Ramos (cell line): ENCODE results near the gene MAPK4.
"Not testable (repeated sequence)": the region's sequence is repeated elsewhere in the genome, so short reads cannot be mapped to it uniquely, and the experiment has no call there.

Experiments used
- in situ Hi-C: fragments of 300-500 bp; cut with MboI; formaldehyde crosslinking; loops from one replicate; pipeline ENCODE4 v1.14.3; 2022; ENCODE audit warnings: low sequenced_read_pairs; ENCODE audit not compliant: unreplicated experiment

The MAPK4 gene

GRCh38 chr18:50559752-50560680 lies at the start of gene MAPK4:
Gene MAPK4, plus strand, starts transcription at chr18:50560087. Its CDS starts 103,872 bp downstream, at chr18:50663959.
- in situ Hi-C loops: no loop called here

GRCh38 chr18:50517277-50517676 lies 42.6 kb upstream of the MAPK4 start:
- in situ Hi-C loops: not testable (repeated sequence)

GRCh38 chr18:50518787-50519546 lies 40.9 kb upstream of the MAPK4 start:
- in situ Hi-C loops: no loop called here

- in situ Hi-C loops: no loop called here
Measured at GRCh38 chr18:50523165-50523564, 36.7 kb upstream of the MAPK4 start.

- in situ Hi-C loops: no loop called here
Measured at GRCh38 chr18:50527636-50528307, 32.1 kb upstream of the MAPK4 start.

GRCh38 chr18:50528806-50529205 lies 31.1 kb upstream of the MAPK4 start:
- in situ Hi-C loops: no loop called here

- in situ Hi-C loops: not testable (repeated sequence)
Measured at GRCh38 chr18:50533822-50534221, 26.1 kb upstream of the MAPK4 start.

- in situ Hi-C loops: not testable (repeated sequence)
Measured at GRCh38 chr18:50544476-50544875, 15.4 kb upstream of the MAPK4 start.

GRCh38 chr18:50545936-50546335 lies 14.0 kb upstream of the MAPK4 start:
- in situ Hi-C loops: no loop called here

- in situ Hi-C loops: no loop called here
Measured at GRCh38 chr18:50548160-50548559, 11.7 kb upstream of the MAPK4 start.

- in situ Hi-C loops: not testable (repeated sequence)
Measured at GRCh38 chr18:50551651-50552050, 8.2 kb upstream of the MAPK4 start.

GRCh38 chr18:50558157-50558556 lies 1.7 kb upstream of the MAPK4 start:
- in situ Hi-C loops: no loop called here

GRCh38 chr18:50558948-50559751 lies 737 bp upstream of the MAPK4 start:
- in situ Hi-C loops: no loop called here

- in situ Hi-C loops: no loop called here
Measured at GRCh38 chr18:50560681-50561629, 1.1 kb downstream of the MAPK4 start.

- in situ Hi-C loops: not testable (repeated sequence)
Measured at GRCh38 chr18:50562258-50562657, 2.4 kb downstream of the MAPK4 start.

- in situ Hi-C loops: no loop called here
Measured at GRCh38 chr18:50562686-50563085, 2.8 kb downstream of the MAPK4 start.

- in situ Hi-C loops: no loop called here
Measured at GRCh38 chr18:50563376-50563775, 3.5 kb downstream of the MAPK4 start.

- in situ Hi-C loops: no loop called here
Measured at GRCh38 chr18:50569930-50570329, 10.0 kb downstream of the MAPK4 start.

GRCh38 chr18:50571606-50572005 lies 11.7 kb downstream of the MAPK4 start:
- in situ Hi-C loops: no loop called here
